GM18519 (cell line): ENCODE data around the gene SLC25A41.
A peak's percentile ranks its signal among the peaks of the same experiment; 100 is the strongest.

Source experiments
- ATAC-seq: cut with Tn5 transposase; IDR thresholded peaks from one replicate; pipeline ENCODE4 v1.9.1; 2021; ENCODE audit warnings: mild to moderate bottlenecking, moderate library complexity; ENCODE audit not compliant: unreplicated experiment, low FRiP score

SLC25A41 gene

GRCh38 chr19:6460099-6460884 is 26.7 kb upstream of the SLC25A41 start:
- peak; percentile 50 for ATAC-seq

GRCh38 chr19:6459262-6460098 is 25.9 kb upstream of the SLC25A41 start, which contains the start of gene SLC25A23:
Gene SLC25A23 (minus strand): TSS chr19:6459792. CDS start chr19:6459628, 164 bp downstream.
- no peak for ATAC-seq

- no peak for ATAC-seq
Measured at GRCh38 chr19:6458695-6459261, 25.2 kb upstream of the SLC25A41 start.

- no peak for ATAC-seq
Measured at GRCh38 chr19:6457958-6458694, 24.6 kb upstream of the SLC25A41 start.

GRCh38 chr19:6455924-6456323 is 22.4 kb upstream of the SLC25A41 start:
- ATAC-seq, result no peak

- no peak for ATAC-seq
Measured at GRCh38 chr19:6453951-6454565, 20.5 kb upstream of the SLC25A41 start.

- no peak for ATAC-seq
Measured at GRCh38 chr19:6452899-6453298, 19.3 kb upstream of the SLC25A41 start.

- ATAC-seq, result no peak
Measured at GRCh38 chr19:6452223-6452614, 18.7 kb upstream of the SLC25A41 start.

GRCh38 chr19:6451583-6452222 is 18.1 kb upstream of the SLC25A41 start:
- no peak for ATAC-seq

GRCh38 chr19:6450166-6450565 is 16.6 kb upstream of the SLC25A41 start:
- ATAC-seq, result no peak

GRCh38 chr19:6448045-6448444 is 14.5 kb upstream of the SLC25A41 start:
- ATAC-seq, result no peak

- ATAC-seq, result no peak
Measured at GRCh38 chr19:6446452-6446851, 12.9 kb upstream of the SLC25A41 start.

- no peak for ATAC-seq
Measured at GRCh38 chr19:6443986-6444385, 10.4 kb upstream of the SLC25A41 start.

- ATAC-seq, result no peak
Measured at GRCh38 chr19:6442087-6442688, 8.6 kb upstream of the SLC25A41 start.

- ATAC-seq, result no peak
Measured at GRCh38 chr19:6440905-6441304, 7.3 kb upstream of the SLC25A41 start.

- ATAC-seq, result no peak
Measured at GRCh38 chr19:6439743-6440142, 6.2 kb upstream of the SLC25A41 start.

GRCh38 chr19:6433165-6433564 is 398 bp downstream of the SLC25A41 start:
- ATAC-seq, result no peak

GRCh38 chr19:6431891-6432290 is 1.7 kb downstream of the SLC25A41 start:
- ATAC-seq, result no peak
